ENCODE results near the gene KCNIP2.

DNA sequence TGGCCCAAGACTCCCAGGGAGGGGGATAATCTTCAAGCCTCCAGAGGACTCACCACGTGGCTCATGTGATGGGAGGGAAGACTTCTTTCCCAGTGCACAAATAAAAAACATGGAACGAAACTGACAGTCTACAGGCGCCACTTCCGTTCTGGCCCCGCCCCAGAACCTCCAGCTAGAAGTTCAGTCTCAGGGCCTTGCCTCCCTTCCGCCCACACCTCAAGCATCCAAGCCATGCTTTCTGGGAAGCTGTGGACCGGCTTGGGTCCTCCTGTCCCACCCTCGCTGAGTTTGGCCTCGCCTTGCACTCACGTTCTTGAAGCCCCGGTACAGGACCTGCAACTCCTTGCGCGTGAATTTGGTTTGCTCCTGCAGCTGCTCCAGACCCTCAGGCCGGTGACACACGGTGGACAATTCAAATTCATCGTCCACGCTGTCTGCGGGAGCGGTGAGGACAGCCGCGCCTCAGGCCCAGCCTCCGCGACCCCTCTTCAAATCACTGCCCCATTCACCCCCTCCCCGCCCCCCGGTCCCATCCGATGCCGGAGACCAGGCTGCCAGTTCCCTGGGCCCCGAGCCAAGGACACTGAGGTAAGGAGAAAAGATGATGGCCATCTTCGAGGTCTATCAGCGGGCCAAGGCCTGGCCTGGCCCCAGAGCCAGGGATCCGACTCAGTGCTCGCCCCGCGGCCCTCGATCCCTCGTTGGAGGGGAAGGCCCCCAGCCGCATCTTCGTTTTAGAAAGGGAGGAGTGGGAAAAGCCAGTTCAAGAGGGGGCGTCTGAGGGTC, 14.6 kb downstream of the KCNIP2 start:
- TF ChIP-seq CTCF (IDR thresholded peaks at IDR 0.05 in 4 of 5, conservative IDR thresholded peaks at IDR 0.05 in 1 of 5) (no peak), POLR2A (IDR thresholded peaks at IDR 0.05) (no peak)

Data from gastrocnemius medialis (tissue), 4 donors.